HuH-7 (cell line): ENCODE data around the gene PDE6A.
A peak's percentile ranks its signal among the peaks of the same experiment; 100 is the strongest.

Experiments used
- DNase-seq: peaks from one replicate; pipeline ENCODE4 v3.0.0; 2011; ENCODE audit warnings: low spot score

Gene PDE6A

DNA sequence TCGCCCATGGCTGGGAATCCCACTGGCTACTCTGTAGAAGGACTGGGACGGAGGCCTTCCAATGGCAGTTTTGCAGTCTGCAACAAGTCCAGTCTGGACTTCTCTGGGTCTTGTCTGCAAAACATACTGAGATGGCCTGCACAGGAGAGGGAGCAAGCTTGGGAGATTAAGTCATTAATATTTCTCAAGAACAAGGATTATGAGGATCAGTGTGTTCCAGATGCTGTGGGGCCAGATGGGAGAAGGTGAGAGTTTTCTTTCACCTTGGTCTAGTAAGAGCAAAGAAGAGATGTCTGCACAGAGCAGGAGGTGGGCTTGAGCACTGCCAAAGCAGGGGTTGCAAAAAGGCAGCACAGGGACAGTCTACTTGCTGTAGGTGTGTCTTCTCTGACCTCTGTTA, at the start of gene PDE6A:
TSS of gene PDE6A (minus strand) at position 128 of the 400 bp plus-strand sequence. CDS start at position 8, 120 bp downstream.
- no peak for DNase-seq

DNA sequence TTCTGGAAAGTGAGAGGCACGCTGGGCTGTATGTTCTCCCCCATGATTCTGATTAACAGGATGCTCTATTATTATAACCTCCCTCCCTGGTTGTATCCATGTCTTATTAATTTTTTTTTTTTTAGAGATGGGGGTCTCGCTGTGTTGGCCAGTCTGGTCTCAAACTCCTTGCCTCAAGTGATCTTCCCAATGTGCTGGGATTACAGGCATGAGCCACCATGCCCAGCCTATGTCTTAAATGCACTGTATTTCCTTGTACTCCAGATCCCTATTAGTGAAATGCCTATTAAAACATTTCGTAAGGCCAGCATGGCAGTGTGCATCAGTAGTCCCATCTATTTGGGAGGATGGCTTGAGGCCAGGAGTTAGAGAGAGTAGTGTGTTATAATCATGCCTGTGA, 48.9 kb upstream of the PDE6A start:
- no peak for DNase-seq

DNA sequence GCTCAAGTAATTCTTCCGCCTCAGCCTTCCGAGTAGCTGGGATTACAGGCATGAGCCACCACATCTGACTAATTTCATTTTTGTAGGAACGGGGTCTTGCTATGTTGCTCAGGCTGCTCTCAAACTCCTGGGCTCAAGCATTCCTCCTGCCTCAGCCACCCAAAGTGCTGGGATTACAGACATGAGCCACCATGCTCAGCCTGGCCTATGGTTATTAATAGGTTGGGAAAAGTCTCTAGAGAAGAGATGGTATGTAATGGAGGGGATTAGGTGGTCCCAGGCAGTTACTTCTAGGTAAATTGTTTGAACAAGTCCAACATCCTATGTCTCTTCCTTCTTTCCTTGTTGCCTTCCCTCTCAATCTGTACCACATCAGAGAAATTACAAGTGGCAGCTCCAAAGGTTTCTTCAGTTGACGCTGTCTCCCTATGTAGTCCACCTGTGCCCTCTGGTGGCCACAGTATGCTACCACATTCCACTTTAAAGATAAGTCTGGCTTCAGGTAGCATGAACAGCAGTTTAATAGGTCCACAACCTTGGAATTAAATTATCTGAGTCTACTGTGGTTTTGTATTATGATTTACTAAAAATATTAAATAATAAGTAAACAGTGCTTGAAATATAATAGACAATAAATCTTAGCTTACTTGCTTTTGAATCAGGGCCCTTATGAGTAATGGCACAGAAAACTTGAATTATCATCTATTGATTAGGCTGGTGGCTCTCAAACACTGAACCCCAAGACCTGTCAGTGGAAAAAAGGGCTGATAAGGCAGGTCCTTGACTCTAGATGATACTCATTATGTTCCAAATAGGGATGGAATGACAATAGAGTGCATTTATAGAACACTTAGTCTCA, 46.2 kb upstream of the PDE6A start:
- peak; percentile 48 for DNase-seq

DNA sequence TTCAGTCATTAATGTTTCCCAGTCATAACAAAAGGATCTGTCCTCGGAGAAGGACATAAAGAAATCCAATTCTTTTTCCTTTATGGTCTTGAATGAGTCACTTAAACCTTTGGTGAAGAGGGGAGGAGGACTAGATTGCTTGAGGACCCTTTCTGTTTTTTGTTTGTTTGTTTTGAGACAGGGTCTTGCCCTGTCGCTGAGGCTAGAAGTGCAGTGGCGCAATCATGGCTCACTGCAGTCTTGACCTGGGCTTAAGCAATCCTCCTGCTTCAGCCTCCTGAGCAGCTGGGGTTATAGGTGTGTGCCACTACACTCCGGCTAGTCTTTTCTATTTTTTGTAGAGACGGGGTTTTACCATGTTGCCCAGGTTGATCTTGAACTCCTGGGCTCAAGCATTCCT, 43.5 kb upstream of the PDE6A start:
- DNase-seq: no peak

DNA sequence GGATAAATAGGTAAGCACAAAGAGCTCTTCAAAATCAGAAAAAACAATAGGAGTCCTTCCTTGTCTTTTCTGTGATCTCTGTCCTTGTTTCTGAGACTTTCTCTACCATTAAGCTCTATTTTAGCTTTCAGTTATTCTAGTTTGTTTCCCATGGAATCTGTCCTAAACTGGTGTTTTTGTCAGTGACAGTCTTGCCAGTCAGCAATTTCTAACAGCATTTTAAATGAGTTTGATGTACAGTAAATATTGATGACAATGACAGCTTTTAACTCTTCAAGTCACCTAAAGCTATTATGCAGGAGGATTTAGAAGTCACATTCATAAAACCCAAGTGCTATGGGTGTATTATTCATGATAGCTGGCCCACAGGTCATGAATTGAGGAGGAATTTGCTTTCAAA, 37.9 kb upstream of the PDE6A start:
- no peak for DNase-seq

DNA sequence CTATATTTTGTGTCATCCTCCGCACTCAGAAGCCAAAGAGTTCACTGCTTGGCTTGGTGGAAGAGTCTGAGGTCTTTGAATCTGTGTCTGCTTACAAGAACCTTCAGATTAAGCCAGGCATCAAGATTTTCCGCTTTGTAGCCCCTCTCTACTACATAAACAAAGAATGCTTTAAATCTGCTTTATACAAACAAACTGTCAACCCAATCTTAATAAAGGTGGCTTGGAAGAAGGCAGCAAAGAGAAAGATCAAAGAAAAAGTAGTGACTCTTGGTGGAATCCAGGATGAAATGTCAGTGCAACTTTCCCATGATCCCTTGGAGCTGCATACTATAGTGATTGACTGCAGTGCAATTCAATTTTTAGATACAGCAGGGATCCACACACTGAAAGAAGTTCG, 36.6 kb upstream of the PDE6A start:
- no peak for DNase-seq

DNA sequence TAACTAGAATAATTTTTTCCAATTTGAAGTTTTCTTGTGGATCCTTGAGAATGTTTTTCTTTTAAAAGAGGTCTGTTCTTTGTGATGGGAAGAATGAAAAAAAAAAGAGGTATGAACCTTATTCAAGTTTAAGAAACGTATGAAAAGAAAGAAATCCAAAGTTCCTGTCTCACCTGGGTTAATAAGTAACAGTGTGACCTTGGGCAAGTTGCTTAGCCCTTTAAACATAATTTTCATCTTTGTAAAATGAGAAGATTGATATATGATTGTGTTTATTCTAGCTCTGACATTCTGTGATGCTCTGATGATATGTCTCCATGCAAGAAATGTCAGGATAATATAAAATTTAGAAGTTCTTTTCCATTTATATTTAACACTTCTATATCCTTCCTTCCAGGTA, 35.3 kb upstream of the PDE6A start:
- DNase-seq: no peak

DNA sequence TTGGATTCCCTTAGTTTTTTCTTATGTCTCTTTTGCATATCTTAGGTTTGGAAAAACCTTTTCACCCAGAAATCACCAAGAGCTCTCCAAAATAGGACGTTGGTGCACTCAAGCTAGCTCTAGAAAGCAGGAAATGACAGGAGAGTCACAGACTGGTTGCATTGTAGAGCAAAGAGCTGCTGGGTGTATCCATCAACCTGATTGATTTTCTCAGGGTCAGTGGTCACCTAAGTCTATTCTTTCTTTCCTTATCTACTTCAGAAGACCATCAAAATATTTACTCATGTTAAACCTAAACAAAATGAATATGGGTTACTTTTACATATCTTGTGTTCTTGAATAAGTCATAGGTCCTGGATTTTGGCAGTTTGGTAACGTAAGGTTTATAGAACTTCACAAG, 30.8 kb upstream of the PDE6A start:
- no peak for DNase-seq

DNA sequence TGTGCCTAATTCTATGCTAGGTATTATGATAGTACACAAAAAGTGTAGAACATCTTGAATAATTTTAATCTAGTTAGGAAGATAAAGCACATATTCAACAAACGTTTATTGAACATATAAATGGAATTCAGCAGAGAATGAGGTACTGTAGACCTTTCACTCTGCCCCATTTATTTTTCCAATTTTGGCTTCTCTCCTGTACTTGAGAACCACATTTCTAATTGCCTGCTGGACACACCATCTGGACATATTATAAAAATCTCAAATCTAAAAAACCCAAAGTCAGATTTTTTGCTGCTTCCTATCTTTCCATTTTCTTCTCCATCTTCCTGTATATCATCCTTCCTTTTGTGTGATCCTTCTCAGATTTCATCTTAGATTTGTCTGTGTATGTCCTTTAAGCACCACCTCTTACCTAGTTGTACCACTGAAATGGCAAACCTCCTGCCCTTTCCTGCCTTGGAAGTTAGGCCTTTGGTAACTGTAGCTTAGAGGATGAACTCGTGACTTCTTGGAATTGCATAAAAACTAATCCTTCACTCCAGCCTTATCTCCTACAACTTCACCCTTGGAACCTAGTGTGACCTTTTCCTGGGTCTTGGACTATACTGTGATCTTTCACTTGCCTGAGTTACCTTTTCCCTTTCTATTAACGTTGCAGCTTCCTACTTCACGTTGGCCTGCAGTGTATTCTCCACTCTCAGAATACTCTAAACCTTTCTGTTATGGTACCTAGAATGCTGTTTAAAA, 24.8 kb upstream of the PDE6A start:
- no peak for DNase-seq

DNA sequence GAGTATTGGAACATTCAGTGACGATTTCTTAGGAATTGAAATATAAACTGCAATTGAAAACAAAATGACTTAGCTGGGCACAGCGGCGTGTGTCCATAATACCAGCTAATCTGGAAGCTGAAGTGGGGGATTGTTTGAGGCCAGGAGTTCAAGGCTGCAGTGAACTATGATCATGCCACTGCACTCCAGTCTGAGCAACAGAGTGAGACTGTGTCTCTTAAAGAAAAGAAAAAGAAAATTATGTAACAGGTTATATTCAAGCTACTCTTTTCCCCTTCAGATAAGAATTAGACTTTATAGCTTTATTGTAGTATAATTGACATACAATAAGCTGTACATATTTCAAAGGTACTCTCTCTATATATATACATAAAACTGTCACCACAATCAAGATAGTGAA, 22.4 kb upstream of the PDE6A start:
- DNase-seq: no peak

DNA sequence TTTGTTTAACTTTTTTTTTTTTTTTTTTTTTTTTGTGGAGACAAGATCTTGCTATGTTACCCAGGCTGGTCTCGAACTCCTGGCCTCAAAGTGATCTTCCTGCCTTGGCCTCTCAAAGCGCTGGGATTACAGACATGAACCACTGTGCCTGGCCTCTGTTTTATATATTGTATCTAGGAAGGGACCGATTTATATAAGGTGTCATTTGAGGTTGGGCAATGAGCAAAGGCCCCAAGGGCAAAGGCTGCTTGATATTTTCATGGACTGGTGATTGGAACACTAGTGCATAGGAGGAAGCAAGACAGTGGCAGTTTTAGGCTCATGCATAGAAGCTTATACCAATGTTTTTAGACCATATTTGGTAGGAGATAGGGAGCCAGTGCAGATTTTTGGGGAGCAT, 19.1 kb upstream of the PDE6A start:
- DNase-seq: no peak

DNA sequence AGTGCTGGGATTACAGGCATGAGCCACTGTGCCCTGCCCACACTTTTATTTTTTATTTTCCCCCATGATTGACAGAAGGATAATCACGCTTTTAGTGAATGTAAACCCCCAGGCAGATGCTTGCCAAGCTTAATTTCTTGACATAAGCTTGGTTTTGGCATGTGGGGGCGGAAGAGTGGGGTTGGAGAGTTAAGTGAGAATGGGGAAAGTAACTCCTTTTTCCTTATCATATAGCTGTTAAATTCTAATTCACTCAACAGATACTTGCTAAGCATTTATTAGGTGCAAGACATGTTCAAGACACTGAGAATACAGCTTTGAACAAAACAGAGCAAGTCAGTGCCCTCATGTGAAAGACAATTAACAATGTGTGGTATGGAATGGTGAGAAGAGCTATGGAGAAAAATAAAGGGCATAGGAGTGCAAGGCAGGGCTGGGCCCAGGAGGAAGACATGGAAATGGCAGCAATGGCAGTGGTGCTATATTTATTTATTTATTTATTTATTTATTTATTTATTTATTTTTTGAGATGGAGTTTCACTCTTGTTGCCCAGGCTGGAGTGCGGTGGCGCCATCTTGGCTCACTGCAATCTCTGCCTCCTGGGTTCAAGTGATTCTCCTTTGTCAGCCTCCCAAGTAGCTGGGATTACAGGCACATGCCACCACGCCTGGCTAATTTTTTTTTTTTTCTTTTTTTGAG, 18.2 kb upstream of the PDE6A start:
- DNase-seq: no peak

DNA sequence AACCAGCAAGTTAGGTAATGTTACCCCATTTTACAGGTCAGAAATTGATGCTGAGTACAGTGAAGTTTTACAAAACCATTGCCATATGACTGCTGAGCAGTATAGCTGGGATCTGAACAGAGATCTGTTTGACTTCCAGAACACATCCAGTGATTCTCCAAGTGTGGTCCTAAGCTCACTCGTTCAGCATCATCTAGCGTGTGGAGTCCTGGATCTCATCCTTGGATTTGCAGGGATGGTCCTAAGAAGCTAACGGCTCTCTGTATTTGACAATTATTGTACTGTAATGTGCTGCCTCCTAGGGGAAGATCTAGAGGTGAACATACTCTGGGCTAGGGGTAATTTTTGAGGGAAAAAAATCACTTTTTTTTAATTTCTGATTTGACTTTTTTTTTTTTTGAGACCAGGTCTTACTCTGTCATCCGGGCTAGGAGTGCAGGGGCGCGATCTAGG, 17.4 kb upstream of the PDE6A start:
- peak; percentile 68 for DNase-seq

DNA sequence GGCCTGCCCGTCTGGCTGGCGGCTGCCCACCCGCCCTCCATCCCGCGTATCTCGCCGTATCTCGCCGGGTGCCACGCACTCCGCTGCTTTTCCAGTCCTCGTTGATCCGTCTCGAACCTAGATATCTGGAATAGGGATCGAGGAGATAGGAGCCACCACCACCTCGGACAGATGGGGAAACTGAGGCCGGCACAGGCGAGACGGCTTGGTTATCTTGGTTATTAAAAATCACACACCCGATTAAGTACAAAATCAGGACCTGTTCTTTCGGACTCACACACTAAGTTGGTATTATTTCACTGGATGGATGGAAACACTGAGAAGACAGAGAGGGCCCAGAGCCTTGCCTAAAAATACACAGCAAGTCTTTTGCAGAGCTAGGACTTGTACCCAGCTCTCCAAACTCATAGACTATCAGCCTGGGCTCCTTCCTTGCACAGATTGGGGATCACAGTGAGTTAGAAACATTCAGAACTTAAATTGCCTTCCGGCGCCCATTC, 16.6 kb upstream of the PDE6A start:
- DNase-seq: no peak

DNA sequence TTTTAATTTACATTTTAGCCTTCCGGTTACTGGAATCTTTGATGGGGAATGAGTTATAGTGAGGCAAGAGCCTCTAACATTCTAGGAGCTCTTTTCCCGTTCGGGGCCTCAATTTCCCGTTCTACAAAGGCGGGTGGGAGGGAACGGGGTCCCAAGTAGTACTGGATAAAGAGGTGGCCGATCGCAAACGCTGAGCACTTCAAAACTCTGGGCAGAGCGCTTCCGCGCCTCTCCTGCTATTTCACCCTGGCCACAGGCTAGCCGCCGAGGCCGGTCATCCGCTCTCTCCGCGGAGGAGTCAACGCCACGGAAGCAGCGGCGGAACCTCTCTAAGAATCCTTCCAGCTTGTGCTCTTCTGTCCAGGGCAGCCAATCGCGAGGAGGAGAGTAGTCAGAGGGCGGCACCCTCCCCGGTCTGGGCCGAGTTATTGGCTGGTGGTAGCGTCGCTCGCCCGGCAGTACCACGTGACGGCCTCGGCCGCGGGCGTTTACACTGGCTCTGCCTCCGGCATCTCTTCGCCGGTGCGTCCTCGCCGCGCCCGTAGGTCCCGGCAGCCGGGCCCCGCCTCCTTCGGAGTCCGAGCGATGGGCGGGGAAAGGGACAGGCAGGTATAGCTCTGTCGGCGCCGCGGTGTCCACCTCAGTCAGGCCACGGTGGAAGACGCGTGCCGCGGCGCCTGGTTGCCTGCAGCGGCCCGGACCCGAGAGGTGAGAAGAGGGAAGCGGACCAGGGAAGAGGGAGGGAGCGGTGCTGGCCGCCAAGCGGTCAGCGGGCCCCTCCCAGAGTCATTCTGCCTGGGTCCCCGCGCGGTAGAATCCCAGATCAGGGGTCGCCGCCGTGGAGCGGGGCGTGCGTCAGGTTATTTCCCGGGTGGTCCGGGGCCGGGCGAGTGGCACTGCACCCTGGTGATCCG, 15.9 kb upstream of the PDE6A start, which contains the start of gene SLC26A2:
TSS of gene SLC26A2 (plus strand) at position 487 of the 914 bp plus-strand sequence. CDS start 16,895 bp downstream, outside the sequence.
- DNase-seq: peak; percentile 92

DNA sequence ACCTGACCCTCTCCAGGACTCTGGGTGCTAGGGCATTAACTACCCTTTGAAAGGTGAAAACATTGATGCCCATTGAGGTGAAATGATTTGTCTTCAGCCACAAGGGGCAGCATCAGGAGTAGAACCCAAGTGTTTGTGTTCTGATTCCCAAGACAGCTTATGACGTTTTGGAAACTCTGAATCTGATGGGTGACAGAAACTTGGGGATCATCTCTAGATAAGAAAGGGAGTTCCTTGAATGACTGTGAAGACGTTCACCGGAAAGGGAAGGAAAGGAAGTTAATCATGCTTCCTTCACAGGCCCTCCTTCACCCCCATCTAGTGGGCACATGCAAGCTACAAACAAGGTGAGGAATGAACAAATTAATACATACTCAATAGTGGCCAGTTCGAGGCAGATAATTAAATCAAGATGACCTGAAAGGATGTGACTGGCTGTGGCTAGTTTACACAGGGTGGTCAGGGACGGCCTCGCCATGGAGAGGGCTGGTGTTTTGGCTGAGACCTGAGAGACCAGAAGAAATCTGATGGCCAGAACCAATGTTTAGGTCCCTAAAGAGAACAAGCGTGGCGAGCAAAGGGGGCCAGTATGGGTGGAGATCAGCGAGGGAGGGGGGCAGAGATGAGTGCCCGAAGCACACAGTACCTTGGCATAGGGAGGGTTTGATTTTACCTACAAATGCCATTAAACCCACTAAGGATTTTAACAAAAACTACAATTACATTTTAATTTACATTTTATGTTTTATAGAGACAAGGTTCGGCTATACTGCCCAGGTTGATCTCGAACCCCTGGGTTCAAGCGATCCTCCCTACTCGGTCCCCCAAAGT, 15.0 kb upstream of the PDE6A start:
- peak; percentile 48 for DNase-seq

DNA sequence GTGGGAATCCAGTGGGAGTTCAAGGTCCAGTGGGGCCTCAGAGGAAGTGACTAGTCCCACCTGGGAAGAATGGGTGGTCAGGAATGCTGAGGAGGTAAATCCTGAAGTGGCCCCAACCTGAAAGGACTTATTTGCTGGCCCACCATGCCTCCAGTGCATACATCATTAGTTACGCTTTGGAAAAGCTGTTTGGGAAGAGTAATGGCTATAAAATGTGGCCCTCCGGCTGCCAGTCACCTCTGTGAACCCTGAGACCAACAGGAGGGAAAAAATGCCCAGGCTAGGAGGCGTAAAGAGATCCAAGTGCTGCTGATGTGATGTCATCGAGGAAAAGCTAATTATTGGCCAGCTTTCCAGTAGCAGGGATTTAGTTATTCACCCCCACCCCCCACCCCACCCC, 13.3 kb upstream of the PDE6A start:
- DNase-seq: no peak

DNA sequence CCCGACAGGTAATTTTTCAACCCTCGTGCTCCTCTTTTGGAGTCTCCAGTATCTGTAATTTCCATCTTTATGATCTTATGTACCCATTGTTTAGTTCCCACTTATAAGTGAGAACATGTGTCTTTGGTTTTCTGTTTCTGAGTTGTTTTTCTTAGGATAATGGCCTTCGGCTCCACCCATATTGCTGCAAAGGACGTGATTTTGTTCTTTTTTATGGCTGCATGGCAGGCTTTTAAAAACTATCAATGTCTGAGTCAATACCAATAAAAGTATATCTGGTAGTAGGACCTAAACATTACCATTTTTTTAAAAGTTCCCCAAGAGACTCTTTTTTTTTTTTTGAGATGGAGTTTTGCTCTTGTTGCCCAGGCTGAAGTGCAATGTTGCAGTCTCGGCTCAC, 12.1 kb upstream of the PDE6A start:
- DNase-seq: no peak

DNA sequence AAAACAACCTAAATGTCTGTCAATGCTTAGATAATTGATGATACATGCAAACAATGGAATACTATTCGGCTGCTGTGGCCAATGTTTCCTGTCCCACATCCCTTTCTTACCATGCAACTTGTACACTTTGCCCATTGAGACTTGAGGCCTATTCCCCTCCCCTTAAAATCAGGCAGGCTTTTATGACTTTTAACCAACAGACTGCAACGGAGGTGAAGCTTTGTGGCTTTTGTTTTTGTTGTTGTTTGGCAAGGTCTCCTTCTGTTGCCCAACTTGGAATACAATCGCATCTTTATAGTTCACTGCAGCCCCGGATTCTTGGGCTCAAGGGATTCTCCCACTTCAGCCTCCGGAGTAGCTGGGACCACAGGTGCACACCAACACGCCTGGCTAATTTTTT, 10.2 kb upstream of the PDE6A start:
- DNase-seq: no peak

DNA sequence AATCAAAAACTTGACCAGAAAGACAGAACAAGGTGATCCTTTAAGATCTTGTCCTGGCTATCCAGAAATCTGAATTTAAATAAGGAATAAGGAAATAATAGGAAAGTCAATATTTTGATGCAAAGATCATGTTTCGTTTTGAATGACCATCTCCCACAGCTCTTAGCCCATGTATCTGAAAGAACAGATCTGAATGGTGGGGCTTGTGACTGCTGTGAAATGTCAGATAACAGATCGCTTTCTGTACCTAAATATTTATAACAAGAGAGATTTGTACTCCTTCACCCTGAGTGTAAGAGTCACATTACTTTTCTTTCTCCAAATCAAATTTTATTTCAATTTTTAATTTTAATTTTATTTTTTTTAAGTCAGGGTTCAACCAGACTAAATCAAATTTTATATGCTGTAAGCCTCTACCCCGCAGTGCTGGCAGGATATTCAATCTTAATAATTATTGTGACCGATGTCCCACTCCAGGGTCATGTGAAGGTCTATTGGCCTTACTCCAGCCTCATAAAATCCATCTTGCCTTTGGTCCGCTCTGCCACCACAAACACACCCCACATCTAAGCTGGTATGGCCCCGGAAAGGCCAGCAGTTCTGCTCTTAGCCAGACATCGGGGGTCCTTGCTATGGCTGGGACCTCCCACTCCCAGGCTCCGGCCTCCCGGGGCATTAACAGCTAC, 9.0 kb upstream of the PDE6A start:
- DNase-seq: no peak
